Stimulated activated naive CD8-positive, alpha-beta T cell treated with anti-CD3 and anti-CD28 coated beads, Interleukin-15, Interleukin-2, amounts not matched to agents 100 ng/mL and 50 ng/mL, for 24 hours (primary cell): ENCODE measurements around the gene XRCC5.

Experiments used
- H3K27ac Mint-ChIP-seq: one replicate; pipeline ENCODE4 v1.8.0; 2021; ENCODE audit warnings: mild to moderate bottlenecking, mixed read lengths
- H3K27me3 Mint-ChIP-seq: one replicate; pipeline ENCODE4 v1.8.0; 2021; ENCODE audit warnings: mixed read lengths
- H3K36me3 Mint-ChIP-seq: one replicate; pipeline ENCODE4 v1.8.0; 2021; ENCODE audit warnings: low read depth, mixed read lengths
- H3K4me1 Mint-ChIP-seq: one replicate; pipeline ENCODE4 v1.8.0; 2021; ENCODE audit warnings: low read depth, mixed read lengths
- H3K4me3 Mint-ChIP-seq: one replicate; pipeline ENCODE4 v1.8.0; 2021; ENCODE audit warnings: mild to moderate bottlenecking, mixed read lengths
- H3K9me3 Mint-ChIP-seq: one replicate; pipeline ENCODE4 v1.8.0; 2021; ENCODE audit warnings: mixed read lengths

Gene XRCC5

DNA sequence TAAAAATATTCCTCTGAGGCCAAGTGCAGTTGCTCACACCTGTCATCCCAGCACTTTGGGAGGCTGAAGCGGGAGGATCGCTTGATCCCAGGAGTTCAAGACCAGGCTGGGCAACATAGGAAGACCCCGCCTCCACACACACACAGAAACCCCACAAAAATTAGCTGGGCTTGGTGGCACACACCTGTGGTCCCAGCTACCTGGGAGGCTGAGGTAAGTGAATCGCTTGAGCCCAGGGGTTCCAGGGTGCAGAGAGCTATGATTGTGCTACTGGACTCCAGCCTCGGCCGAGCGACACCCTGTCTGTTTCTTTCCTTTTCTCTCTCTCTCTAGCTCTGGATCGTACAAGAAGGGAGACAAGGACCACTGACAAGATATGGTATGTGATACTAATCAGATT is 1.8 kb upstream of the XRCC5 start:
- peaks cover 35% of the 10 kb centered on the region for H3K36me3 Mint-ChIP-seq
- no peak overlapping the region for H3K4me3 Mint-ChIP-seq
- H3K9me3 Mint-ChIP-seq = no peaks in the 10 kb centered on the region
- H3K27ac Mint-ChIP-seq = no peak overlapping the region
- H3K4me1 Mint-ChIP-seq = peaks cover 34% of the 10 kb centered on the region
- H3K27me3 Mint-ChIP-seq = peaks cover 3% of the 10 kb centered on the region

DNA sequence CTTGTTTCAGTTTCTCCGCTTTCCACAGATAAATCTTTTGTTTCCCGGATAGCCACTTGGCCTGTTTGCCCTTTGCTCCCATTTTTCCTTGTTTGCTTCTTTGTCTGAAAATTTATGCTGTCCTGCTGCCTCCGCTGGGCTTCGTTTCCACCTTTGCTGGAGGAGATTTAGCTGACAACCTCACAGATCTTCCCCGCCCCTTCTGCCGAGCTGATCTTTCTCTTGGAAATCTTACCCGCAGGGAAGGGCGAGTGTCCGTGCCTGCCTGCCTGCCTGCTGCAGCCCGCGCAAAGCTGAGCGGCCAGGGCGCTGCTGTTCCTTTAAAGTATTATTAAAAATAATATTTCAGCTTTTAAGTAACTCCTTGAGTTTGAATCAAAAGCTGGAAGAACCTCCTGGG is 1.4 kb upstream of the XRCC5 start:
- Mint-ChIP-seq H3K9me3 (no peaks in the 10 kb centered on the region), H3K36me3 (peaks cover 39% of the 10 kb centered on the region), H3K4me1 (peaks cover 39% of the 10 kb centered on the region), H3K27ac (peak overlapping the region; percentile 100), H3K4me3 (no peak overlapping the region), H3K27me3 (peaks cover 3% of the 10 kb centered on the region)

DNA sequence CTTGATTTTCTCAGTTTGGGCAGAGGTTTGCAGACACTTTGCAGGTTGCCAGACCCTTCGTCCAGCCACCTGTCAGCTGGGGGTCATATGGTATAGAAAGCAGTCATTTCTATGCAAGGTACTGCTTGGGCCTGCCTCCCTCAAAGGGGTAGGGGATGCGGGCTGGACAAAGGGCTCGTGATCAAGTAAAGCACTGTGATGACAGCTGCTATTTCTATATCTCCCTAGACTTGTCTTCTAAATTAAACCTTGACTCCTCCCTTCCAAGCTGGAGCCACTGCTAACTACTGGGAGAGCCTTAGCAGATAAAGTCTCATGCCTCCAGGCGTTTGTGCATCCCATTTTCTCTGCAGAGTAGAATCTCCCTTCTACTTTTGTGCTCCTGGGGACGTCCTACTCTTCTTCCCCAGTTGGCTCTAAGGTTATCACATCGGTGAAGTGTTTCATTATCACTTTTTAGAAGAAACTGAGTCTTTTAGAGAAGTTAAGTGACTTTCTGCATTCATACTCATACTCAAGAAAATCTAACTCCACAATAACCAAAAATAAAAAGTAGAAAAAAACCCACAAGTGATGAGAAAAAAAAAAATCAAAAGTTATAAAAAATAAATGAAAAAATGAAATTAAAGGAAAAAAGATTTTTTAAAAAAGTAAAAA is 710 bp upstream of the XRCC5 start:
- Mint-ChIP-seq H3K4me1 (peaks cover 45% of the 10 kb centered on the region), H3K27ac (peak overlapping the region; percentile 100), H3K9me3 (no peaks in the 10 kb centered on the region), H3K4me3 (peak overlapping the region; percentile 98), H3K27me3 (peaks cover 3% of the 10 kb centered on the region), H3K36me3 (peaks cover 46% of the 10 kb centered on the region)

DNA sequence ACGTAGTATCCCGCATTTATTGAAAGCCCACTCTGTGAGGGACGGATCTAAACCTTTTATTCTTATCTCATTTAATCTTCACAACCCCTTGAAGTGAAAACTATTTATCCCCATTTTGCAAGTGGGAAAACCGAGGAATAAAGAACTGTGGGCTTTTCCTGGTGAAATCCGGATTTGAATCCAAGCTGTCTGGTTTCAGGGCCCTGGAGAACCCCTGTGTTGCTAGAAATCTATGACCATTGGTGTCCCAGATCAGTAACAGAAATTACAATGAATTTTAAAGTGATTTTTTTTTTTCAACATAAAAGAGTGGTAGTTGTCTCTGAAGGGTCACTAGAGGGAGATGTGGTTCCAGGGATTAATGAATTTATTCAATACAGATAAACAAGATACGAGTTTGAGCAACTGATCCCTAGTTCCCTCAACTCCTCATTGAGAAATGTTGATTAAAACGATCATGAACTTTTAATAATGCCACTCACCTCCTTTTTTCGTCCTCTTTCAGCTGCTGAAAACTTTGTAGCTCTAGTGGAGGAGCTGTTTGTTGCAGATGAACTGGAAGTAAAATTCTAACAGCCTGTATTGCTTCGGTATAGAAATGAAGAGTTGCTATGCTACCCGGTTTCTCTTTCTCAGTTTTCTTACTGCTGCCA is 940 bp downstream of the XRCC5 start:
- no peaks in the 10 kb centered on the region for H3K9me3 Mint-ChIP-seq
- peaks cover 62% of the 10 kb centered on the region for H3K36me3 Mint-ChIP-seq
- peak overlapping the region; percentile 100 for H3K27ac Mint-ChIP-seq
- peaks cover 3% of the 10 kb centered on the region for H3K27me3 Mint-ChIP-seq
- H3K4me3 Mint-ChIP-seq = peak overlapping the region; percentile 98
- peaks cover 62% of the 10 kb centered on the region for H3K4me1 Mint-ChIP-seq

DNA sequence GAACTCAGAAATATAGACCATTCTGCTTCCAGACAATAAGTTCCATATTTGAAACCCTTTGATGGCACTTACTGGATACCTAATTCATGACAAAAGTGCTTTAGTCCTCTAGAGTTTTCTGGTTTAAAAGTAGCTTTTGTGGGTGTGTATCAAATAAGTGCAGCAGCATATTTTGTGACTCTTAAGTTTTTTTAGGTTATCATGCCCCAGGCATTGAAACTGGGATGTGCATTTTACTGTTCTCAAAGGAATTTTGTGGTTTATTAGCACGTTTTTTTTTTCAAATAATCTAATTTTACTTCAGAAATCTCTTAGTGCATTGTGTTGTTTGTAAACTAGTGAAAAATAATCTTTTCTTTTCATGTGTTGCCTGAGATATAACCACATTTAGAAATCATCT is 1.5 kb downstream of the XRCC5 start:
- H3K27me3 Mint-ChIP-seq = peaks cover 3% of the 10 kb centered on the region
- H3K27ac Mint-ChIP-seq = peak overlapping the region; percentile 100
- peaks cover 67% of the 10 kb centered on the region for H3K4me1 Mint-ChIP-seq
- H3K4me3 Mint-ChIP-seq = peak overlapping the region; percentile 98
- H3K9me3 Mint-ChIP-seq = no peaks in the 10 kb centered on the region
- H3K36me3 Mint-ChIP-seq = peaks cover 68% of the 10 kb centered on the region

DNA sequence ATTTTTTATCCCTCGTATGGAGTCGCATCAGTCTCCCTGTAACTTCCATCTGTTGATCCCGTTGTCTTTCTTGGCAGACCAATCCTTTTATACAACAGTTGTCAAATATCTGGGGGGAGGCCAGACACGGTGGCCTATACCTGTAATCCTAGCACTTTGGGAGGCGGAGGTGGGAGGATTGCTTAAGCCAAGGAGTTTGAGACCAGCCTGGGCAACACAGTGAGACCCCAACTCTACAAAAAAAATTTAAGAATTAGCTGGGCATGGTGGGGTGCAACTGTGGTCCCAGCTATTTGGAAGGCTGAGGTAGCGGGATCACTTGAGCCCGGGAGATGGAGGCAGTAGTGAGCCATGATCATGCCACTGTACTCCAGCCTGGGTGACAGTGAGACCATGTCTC is 2.0 kb downstream of the XRCC5 start:
- Mint-ChIP-seq H3K27me3 (peaks cover 3% of the 10 kb centered on the region), H3K36me3 (peaks cover 70% of the 10 kb centered on the region), H3K9me3 (no peaks in the 10 kb centered on the region), H3K4me1 (peaks cover 72% of the 10 kb centered on the region), H3K27ac (peak overlapping the region; percentile 82), H3K4me3 (peak overlapping the region; percentile 98)

DNA sequence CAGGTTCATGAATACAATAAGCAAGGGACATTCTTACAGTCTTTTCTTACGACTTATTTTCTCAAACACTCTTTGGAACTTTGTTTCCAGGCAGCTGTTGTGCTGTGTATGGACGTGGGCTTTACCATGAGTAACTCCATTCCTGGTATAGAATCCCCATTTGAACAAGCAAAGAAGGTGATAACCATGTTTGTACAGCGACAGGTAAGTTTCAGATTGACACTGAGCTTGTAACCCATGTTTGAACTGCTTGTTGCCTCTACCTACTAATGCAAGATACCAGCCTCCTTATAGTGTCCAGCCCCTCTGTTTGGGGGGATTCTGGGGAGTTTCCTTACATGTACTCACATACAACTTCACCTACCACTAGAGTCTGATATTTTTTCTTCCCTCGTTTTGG is 3.8 kb downstream of the XRCC5 start:
- peak overlapping the region; percentile 98 for H3K4me3 Mint-ChIP-seq
- H3K27me3 Mint-ChIP-seq = peaks cover 3% of the 10 kb centered on the region
- H3K4me1 Mint-ChIP-seq = peaks cover 90% of the 10 kb centered on the region
- H3K36me3 Mint-ChIP-seq = peaks cover 88% of the 10 kb centered on the region
- H3K9me3 Mint-ChIP-seq = no peaks in the 10 kb centered on the region
- peak overlapping the region; percentile 94 for H3K27ac Mint-ChIP-seq

DNA sequence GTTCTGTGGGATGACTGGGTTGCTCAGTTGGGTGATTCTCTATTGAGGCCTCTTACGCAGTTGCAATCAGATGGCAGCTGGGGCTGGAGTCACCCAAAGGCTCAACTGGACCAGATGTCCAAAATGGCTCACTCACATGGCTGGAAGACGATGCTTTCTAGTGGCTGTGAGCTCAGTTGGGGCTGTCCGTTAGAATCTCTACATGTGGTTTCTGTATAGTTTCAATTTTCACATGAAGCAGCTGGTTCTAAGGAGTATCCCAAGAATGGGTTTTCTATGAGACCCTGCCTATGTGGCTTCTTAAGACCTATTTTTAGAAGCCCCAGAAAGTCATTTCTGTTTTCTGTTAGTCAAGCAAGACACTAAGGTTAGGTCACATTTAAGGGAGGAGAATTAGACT is 4.4 kb downstream of the XRCC5 start:
- Mint-ChIP-seq H3K4me3 (peak overlapping the region; percentile 98), H3K36me3 (peaks cover 95% of the 10 kb centered on the region), H3K27me3 (peaks cover 3% of the 10 kb centered on the region), H3K9me3 (no peaks in the 10 kb centered on the region), H3K4me1 (peaks cover 94% of the 10 kb centered on the region), H3K27ac (peak overlapping the region; percentile 94)

DNA sequence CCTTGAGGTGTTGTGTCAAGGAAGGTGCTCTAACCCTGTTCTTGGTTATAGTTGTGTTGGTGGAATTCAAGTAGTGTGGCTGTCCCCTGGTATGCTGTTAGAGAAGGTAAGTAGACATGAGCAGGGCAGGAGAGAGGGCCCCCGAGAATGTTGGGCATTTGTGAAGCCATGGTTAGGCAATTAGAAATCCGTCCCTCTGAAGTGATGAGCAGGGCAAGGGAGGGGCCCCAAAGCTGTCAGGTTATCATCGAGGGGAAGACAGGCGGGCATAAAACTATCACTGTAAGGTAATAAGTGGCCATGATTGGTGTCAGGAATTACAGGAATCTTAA is 5.2 kb downstream of the XRCC5 start:
- peaks cover 94% of the 10 kb centered on the region for H3K4me1 Mint-ChIP-seq
- H3K27ac Mint-ChIP-seq = peak overlapping the region; percentile 94
- H3K4me3 Mint-ChIP-seq = peak overlapping the region; percentile 98
- no peaks in the 10 kb centered on the region for H3K27me3 Mint-ChIP-seq
- H3K36me3 Mint-ChIP-seq = peaks cover 97% of the 10 kb centered on the region
- H3K9me3 Mint-ChIP-seq = no peaks in the 10 kb centered on the region

DNA sequence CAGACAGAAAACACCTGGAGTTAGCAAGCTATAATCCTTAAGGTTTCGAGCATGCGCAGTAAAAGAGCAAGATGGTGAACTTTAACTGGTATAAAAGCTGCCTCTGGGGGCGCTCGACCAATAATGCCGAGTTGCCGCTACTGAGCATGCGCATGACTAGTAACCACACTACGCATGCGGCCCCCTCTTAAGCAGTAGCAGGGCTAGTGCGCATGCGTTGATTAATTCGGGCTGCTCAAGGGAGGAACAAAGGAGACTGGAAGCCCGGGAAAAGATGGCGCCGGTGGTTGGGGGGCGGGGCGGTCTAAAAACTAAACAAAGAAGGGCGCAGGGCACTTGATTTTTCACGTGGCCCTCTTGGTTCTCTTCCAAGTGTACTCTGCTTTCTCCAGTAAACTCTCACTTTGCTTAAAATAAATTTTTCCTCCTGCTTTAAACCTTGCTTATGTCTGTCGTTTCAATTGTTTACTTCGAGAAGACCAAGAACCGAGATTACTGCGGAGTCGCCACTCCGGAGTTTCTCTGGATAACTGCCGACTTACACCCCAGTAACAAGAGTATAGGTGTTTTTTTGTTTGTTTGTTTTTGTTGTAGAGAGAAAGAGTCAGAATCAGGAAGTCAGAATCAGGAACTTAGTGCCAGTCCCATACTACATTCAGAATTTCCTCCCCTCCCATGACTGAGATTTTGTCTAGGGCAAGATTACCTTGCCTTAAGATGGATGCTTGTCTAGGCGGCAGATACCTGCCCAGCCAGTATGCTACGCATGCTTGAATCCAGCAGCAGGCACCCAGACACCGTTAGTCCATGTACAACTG is 5.8 kb downstream of the XRCC5 start:
- H3K36me3 Mint-ChIP-seq = peaks cover 98% of the 10 kb centered on the region
- H3K27me3 Mint-ChIP-seq = no peaks in the 10 kb centered on the region
- H3K4me3 Mint-ChIP-seq = peak overlapping the region; percentile 98
- H3K9me3 Mint-ChIP-seq = no peaks in the 10 kb centered on the region
- H3K27ac Mint-ChIP-seq = peak overlapping the region; percentile 94
- peaks cover 99% of the 10 kb centered on the region for H3K4me1 Mint-ChIP-seq

DNA sequence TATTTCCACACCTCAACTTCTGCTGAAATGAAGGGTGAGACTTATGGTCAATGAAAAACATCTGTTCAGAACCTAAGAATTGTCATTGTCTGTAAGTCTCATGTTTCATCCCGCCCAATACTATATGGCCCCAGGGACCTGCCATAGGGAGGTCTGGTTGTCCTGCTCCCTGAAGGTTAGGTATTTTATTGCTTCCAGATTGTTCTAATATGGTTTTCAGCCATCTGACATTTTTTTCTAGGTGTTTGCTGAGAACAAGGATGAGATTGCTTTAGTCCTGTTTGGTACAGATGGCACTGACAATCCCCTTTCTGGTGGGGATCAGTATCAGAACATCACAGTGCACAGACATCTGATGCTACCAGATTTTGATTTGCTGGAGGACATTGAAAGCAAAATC is 7.3 kb downstream of the XRCC5 start:
- Mint-ChIP-seq H3K27me3 (no peaks in the 10 kb centered on the region), H3K36me3 (peaks cover 98% of the 10 kb centered on the region), H3K4me3 (peak overlapping the region; percentile 56), H3K4me1 (peaks cover 100% of the 10 kb centered on the region), H3K27ac (peak overlapping the region; percentile 84), H3K9me3 (no peaks in the 10 kb centered on the region)

DNA sequence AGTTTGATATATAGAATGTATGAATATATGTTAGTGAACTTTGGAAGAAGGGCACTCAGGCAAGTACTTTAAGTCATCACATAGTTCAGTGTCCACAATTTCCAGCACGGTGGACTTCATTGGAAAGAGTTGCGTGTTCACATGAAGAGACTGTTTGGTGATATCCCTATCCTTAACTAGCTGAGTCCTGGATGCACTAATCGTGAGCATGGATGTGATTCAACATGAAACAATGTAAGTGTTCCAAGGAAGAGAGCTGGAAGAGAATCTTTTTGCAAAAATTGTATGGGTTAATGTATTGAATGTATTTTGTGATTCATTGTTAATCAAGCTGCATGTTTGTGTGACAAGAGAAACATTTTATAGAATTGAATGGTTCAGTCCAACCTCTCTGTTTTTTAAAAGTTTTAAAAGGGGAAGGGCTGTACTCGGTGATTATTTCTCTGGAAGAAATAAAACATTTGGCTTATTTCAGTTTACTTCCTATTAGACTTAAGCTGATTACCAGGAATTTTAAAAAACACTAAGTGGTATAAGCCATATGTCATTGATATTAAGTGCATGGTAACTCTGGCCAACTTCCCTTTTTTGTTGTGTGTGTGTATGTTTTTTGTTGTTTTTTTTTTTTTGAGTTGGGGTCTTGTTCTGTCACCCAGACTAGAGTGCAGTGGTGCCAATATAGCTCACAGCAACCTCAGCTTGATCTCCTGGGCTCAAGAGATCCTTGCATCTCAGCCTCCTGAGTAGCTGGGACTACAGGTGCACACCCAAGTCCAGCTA is 8.6 kb downstream of the XRCC5 start:
- H3K9me3 Mint-ChIP-seq = no peaks in the 10 kb centered on the region
- H3K36me3 Mint-ChIP-seq = peaks cover 98% of the 10 kb centered on the region
- H3K4me3 Mint-ChIP-seq = peak overlapping the region; percentile 56
- peaks cover 100% of the 10 kb centered on the region for H3K4me1 Mint-ChIP-seq
- peak overlapping the region; percentile 95 for H3K27ac Mint-ChIP-seq
- no peaks in the 10 kb centered on the region for H3K27me3 Mint-ChIP-seq

DNA sequence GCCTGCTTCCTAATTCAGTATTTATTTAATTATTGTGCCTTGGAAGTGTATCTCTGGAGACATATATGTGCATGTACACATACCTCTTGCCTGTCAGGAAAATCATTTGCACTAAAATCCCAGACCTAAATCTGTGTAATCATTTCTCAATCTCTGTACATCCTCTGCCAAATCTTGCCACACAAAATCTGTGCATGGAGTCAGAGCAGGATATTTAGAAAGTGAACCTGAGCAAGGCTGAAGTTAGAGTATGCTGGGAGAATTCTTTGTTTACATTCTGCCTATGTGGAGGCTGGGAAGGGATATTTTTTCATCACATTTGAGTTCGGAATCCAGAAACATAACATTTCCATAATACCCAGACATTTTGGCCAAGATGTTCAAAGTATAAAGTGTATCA is 9.3 kb downstream of the XRCC5 start:
- Mint-ChIP-seq H3K27me3 (no peaks in the 10 kb centered on the region), H3K9me3 (no peaks in the 10 kb centered on the region), H3K27ac (peak overlapping the region; percentile 95), H3K4me3 (peak overlapping the region; percentile 44), H3K36me3 (peaks cover 98% of the 10 kb centered on the region), H3K4me1 (peaks cover 95% of the 10 kb centered on the region)

DNA sequence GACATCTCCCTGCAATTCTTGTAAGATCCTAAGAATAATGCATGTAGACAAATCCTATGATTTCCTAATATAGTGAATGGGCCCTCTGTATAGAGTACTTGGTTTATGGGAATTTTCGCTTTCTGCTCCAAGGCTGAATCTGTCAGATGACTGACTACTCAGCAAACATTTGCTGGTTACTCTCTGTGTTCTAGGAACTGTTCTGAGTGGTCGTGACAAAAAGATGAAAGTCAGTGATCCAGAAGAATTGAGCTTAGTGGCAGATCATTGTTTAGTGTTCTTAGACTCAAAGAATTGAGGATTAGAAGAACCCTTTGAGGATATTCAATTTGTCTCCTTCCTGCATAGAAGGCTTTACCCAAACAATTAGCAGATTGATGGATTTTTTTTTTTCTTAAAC is 10.0 kb downstream of the XRCC5 start:
- Mint-ChIP-seq H3K4me1 (peaks cover 92% of the 10 kb centered on the region), H3K4me3 (peak overlapping the region; percentile 44), H3K27ac (peak overlapping the region; percentile 95), H3K27me3 (no peaks in the 10 kb centered on the region), H3K9me3 (no peaks in the 10 kb centered on the region), H3K36me3 (peaks cover 98% of the 10 kb centered on the region)

DNA sequence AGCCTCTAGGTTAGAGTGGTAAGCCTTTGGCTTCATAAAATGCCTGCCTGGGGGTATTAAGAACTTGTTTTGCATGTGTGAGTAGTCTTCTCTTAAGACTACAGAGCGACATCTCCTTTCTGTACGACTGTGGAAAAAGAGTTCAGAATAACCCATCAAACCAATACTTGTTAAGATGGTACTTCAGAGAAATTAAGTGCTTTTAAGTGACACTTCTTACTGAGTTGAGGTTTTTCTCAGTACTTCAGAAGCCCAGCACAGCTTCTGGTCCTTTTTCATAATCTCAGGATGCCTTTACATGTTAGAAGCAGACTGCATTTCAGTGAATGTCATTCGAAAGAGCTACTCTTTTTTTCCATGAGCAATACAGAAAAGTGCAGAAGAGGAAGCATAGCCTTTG is 10.8 kb downstream of the XRCC5 start:
- peak overlapping the region; percentile 50 for H3K4me3 Mint-ChIP-seq
- peak overlapping the region; percentile 95 for H3K27ac Mint-ChIP-seq

More for the DNA sequence above, 10.8 kb downstream of the XRCC5 start:
- H3K27me3 Mint-ChIP-seq = no peaks in the 10 kb centered on the region
- H3K36me3 Mint-ChIP-seq = peaks cover 97% of the 10 kb centered on the region
- no peaks in the 10 kb centered on the region for H3K9me3 Mint-ChIP-seq
- peaks cover 91% of the 10 kb centered on the region for H3K4me1 Mint-ChIP-seq
